ENCODE measurements around the gene IGSF3.
"Not testable (repeated sequence)": the region's sequence is repeated elsewhere in the genome, so short reads cannot be mapped to it uniquely, and the experiment has no call there.

DNA sequence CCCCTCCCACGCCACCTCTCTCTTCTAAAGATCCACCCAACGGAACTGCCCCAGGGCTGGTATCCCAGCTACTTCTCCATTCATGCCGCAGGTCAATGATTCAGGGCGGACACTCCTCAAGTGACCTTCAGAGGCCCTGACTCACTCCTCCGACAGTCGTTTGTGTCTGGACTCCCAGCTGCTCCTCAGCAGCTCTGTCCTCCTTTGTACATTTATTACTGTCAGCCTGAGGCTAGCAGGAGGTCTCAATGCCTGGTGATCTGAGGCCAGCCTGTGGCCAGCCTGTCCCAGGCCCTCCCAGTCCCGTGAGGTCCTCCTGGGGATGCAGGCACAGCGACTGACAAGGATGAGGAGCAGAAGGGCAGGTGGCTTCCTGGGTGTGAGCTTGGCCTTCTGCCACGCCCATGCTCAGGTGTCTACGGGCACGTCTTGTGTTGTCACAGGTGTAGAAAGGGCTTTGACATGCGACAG, 24.2 kb downstream of the IGSF3 start:
- TF ChIP-seq, protein P1, sequence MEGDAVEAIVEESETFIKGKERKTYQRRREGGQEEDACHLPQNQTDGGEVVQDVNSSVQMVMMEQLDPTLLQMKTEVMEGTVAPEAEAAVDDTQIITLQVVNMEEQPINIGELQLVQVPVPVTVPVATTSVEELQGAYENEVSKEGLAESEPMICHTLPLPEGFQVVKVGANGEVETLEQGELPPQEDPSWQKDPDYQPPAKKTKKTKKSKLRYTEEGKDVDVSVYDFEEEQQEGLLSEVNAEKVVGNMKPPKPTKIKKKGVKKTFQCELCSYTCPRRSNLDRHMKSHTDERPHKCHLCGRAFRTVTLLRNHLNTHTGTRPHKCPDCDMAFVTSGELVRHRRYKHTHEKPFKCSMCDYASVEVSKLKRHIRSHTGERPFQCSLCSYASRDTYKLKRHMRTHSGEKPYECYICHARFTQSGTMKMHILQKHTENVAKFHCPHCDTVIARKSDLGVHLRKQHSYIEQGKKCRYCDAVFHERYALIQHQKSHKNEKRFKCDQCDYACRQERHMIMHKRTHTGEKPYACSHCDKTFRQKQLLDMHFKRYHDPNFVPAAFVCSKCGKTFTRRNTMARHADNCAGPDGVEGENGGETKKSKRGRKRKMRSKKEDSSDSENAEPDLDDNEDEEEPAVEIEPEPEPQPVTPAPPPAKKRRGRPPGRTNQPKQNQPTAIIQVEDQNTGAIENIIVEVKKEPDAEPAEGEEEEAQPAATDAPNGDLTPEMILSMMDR (IDR thresholded peaks at IDR 0.05) = not testable (repeated sequence)
- not testable (repeated sequence) for TF ChIP-seq EP300 (IDR thresholded peaks at IDR 0.05); POLR2A (IDR thresholded peaks at IDR 0.05; ENCODE audit: low read depth)
